Right atrium auricular region (tissue), 2 donors: ENCODE measurements around the gene PPP6R3. TPM values are rescaled to one million over a fixed set of nuclear protein-coding genes. Genes with fewer than 3 reads are reported as not detected.

Experiments
- DNase-seq: peaks from one replicate; pipeline ENCODE4 v3.0.0-alpha.2; 2019; ENCODE audit warnings: low spot score
- H3K27ac ChIP-seq, 2 donors: fragments of 200-600 bp; sonication (generic); 1 replicate in 1 of 2; 2 replicates in 1 of 2; pipeline ENCODE4 v1.5.1; 2016 to 2019
- H3K27me3 ChIP-seq, 2 donors: fragments of 200-600 bp; sonication (generic); one replicate each; pipeline versions ENCODE4 v1.5.1 to v1.6.0; 2017 to 2019
- H3K36me3 ChIP-seq: fragments of 200-600 bp; sonication (generic); one replicate; pipeline ENCODE4 v1.5.1; 2016
- H3K4me1 ChIP-seq, 2 donors: fragments of 200-600 bp; sonication (generic); one replicate each; pipeline versions ENCODE4 v1.5.1 to v1.6.0; 2017 to 2019
- H3K4me3 ChIP-seq, 2 donors: fragments of 200-600 bp; sonication (generic); 1 replicate in 1 of 2; 2 replicates in 1 of 2; pipeline ENCODE4 v1.5.1; 2017 to 2019; ENCODE audit warnings: mild to moderate bottlenecking in 1 of 2, moderate library complexity in 1 of 2
- H3K9me3 ChIP-seq, 2 donors: fragments of 200-600 bp; sonication (generic); one replicate each; pipeline ENCODE4 v1.5.1; 2019
- CTCF ChIP-seq, 2 donors: fragments of 200-600 bp; sonication (generic); IDR thresholded peaks; one replicate each; pipeline ENCODE4 v1.5.1; 2019; ENCODE audit warnings: antibody characterized with exemption in 2 of 2
- total RNA-seq, 2 donors: library from RNA; depleted of rRNA; stranded (reverse); fragments of >200 nt; gene quantifications; one replicate each; pipeline ENCODE4 v1.1.0, GENCODE V29; 2016

Gene PPP6R3
- total RNA-seq, 2 donors from 2014 or later: 81.1 to 95.2 TPM

GRCh38 chr11:68591719-68592118 lies 131.2 kb downstream of the PPP6R3 start:
- H3K9me3 ChIP-seq: no peaks in the 10 kb centered on the region
- H3K4me3 ChIP-seq: no peak overlapping the region
- no peak for DNase-seq
- no peak for TF ChIP-seq CTCF (IDR thresholded peaks at IDR 0.05)
- H3K36me3 ChIP-seq: peaks cover 64% of the 10 kb centered on the region
- H3K4me1 ChIP-seq: no peaks in the 10 kb centered on the region
- no peak overlapping the region for H3K27ac ChIP-seq
- H3K27me3 ChIP-seq: no peaks in the 10 kb centered on the region

GRCh38 chr11:68593441-68593840 lies 132.9 kb downstream of the PPP6R3 start:
- Histone ChIP-seq H3K27ac (no peak overlapping the region), H3K27me3 (no peaks in the 10 kb centered on the region), H3K4me1 (no peaks in the 10 kb centered on the region), H3K36me3 (peaks cover 71% of the 10 kb centered on the region), H3K9me3 (no peaks in the 10 kb centered on the region), H3K4me3 (no peak overlapping the region)
- TF ChIP-seq CTCF (IDR thresholded peaks at IDR 0.05): no peak
- DNase-seq: no peak

GRCh38 chr11:68594123-68594522 lies 133.6 kb downstream of the PPP6R3 start:
- H3K27me3 ChIP-seq: no peaks in the 10 kb centered on the region
- TF ChIP-seq CTCF (IDR thresholded peaks at IDR 0.05): no peak
- H3K27ac ChIP-seq: no peak overlapping the region
- H3K4me3 ChIP-seq: no peak overlapping the region
- no peaks in the 10 kb centered on the region for H3K9me3 ChIP-seq
- H3K4me1 ChIP-seq: no peaks in the 10 kb centered on the region
- DNase-seq: no peak
- peaks cover 71% of the 10 kb centered on the region for H3K36me3 ChIP-seq

GRCh38 chr11:68596231-68596630 lies 135.7 kb downstream of the PPP6R3 start:
- H3K27ac ChIP-seq: no peak overlapping the region
- no peaks in the 10 kb centered on the region for H3K4me1 ChIP-seq
- H3K4me3 ChIP-seq: no peak overlapping the region
- TF ChIP-seq CTCF (IDR thresholded peaks at IDR 0.05): no peak
- peaks cover 79% of the 10 kb centered on the region for H3K36me3 ChIP-seq
- H3K9me3 ChIP-seq: no peaks in the 10 kb centered on the region
- no peaks in the 10 kb centered on the region for H3K27me3 ChIP-seq
- no peak for DNase-seq

- Histone ChIP-seq H3K27me3 (no peaks in the 10 kb centered on the region), H3K4me1 (no peaks in the 10 kb centered on the region), H3K27ac (no peak overlapping the region), H3K36me3 (peaks cover 84% of the 10 kb centered on the region), H3K4me3 (no peak overlapping the region), H3K9me3 (no peaks in the 10 kb centered on the region)
- TF ChIP-seq CTCF (IDR thresholded peaks at IDR 0.05): no peak
- no peak for DNase-seq
These were observed 138.5 kb downstream of the PPP6R3 start for GRCh38 chr11:68598816-68599653.

GRCh38 chr11:68601147-68601546 lies 140.6 kb downstream of the PPP6R3 start:
- Histone ChIP-seq H3K36me3 (peaks cover 99% of the 10 kb centered on the region), H3K9me3 (no peaks in the 10 kb centered on the region), H3K4me1 (no peaks in the 10 kb centered on the region), H3K27me3 (no peaks in the 10 kb centered on the region), H3K27ac (no peak overlapping the region), H3K4me3 (no peak overlapping the region)
- no peak for TF ChIP-seq CTCF (IDR thresholded peaks at IDR 0.05)
- no peak for DNase-seq
